Measurements from ENCODE around the gene ATP5PO.
A peak's percentile ranks its signal among the peaks of the same experiment; 100 is the strongest.

ATP5PO gene

GRCh38 chr21:33897098-33897497 lies 18.5 kb downstream of the ATP5PO start:
- H3K4me1 Mint-ChIP-seq = peaks cover 10% of the 10 kb centered on the region
- no peaks in the 10 kb centered on the region for H3K9me3 Mint-ChIP-seq
- H3K27me3 Mint-ChIP-seq = peaks cover 12% of the 10 kb centered on the region
- H3K36me3 Mint-ChIP-seq = peaks cover 16% of the 10 kb centered on the region
- ATAC-seq = no peak
- H3K27ac Mint-ChIP-seq = no peak overlapping the region
- H3K4me3 Mint-ChIP-seq = no peak overlapping the region

GRCh38 chr21:33896691-33897090 lies 18.9 kb downstream of the ATP5PO start:
- Mint-ChIP-seq H3K27ac (no peak overlapping the region), H3K4me3 (no peak overlapping the region), H3K36me3 (peaks cover 12% of the 10 kb centered on the region), H3K4me1 (peaks cover 10% of the 10 kb centered on the region), H3K27me3 (peaks cover 12% of the 10 kb centered on the region), H3K9me3 (no peaks in the 10 kb centered on the region)
- ATAC-seq = no peak

GRCh38 chr21:33895356-33895755 lies 20.2 kb downstream of the ATP5PO start:
- H3K4me3 Mint-ChIP-seq = no peak overlapping the region
- peaks cover 12% of the 10 kb centered on the region for H3K27me3 Mint-ChIP-seq
- peaks cover 6% of the 10 kb centered on the region for H3K36me3 Mint-ChIP-seq
- ATAC-seq = no peak
- no peak overlapping the region for H3K27ac Mint-ChIP-seq
- peaks cover 10% of the 10 kb centered on the region for H3K4me1 Mint-ChIP-seq
- H3K9me3 Mint-ChIP-seq = no peaks in the 10 kb centered on the region

GRCh38 chr21:33894736-33895288 lies 20.8 kb downstream of the ATP5PO start:
- Mint-ChIP-seq H3K4me3 (peak overlapping the region; percentile 35), H3K9me3 (no peaks in the 10 kb centered on the region), H3K36me3 (peaks cover 5% of the 10 kb centered on the region), H3K27me3 (peaks cover 12% of the 10 kb centered on the region), H3K27ac (no peak overlapping the region), H3K4me1 (peaks cover 10% of the 10 kb centered on the region)
- ATAC-seq = peak; percentile 72

GRCh38 chr21:33893917-33894316 lies 21.7 kb downstream of the ATP5PO start:
- H3K4me1 Mint-ChIP-seq = peaks cover 10% of the 10 kb centered on the region
- H3K27ac Mint-ChIP-seq = no peak overlapping the region
- H3K27me3 Mint-ChIP-seq = peaks cover 12% of the 10 kb centered on the region
- H3K4me3 Mint-ChIP-seq = no peak overlapping the region
- no peaks in the 10 kb centered on the region for H3K9me3 Mint-ChIP-seq
- ATAC-seq = no peak
- no peaks in the 10 kb centered on the region for H3K36me3 Mint-ChIP-seq

- H3K36me3 Mint-ChIP-seq = no peaks in the 10 kb centered on the region
- peaks cover 12% of the 10 kb centered on the region for H3K27me3 Mint-ChIP-seq
- no peak overlapping the region for H3K27ac Mint-ChIP-seq
- ATAC-seq = no peak
- H3K4me1 Mint-ChIP-seq = peaks cover 10% of the 10 kb centered on the region
- H3K4me3 Mint-ChIP-seq = no peak overlapping the region
- no peaks in the 10 kb centered on the region for H3K9me3 Mint-ChIP-seq
Observed at GRCh38 chr21:33892853-33893252, 22.8 kb downstream of the ATP5PO start.

- no peaks in the 10 kb centered on the region for H3K9me3 Mint-ChIP-seq
- peaks cover 8% of the 10 kb centered on the region for H3K4me1 Mint-ChIP-seq
- no peak overlapping the region for H3K4me3 Mint-ChIP-seq
- ATAC-seq = no peak
- H3K27me3 Mint-ChIP-seq = peaks cover 12% of the 10 kb centered on the region
- H3K27ac Mint-ChIP-seq = no peak overlapping the region
- H3K36me3 Mint-ChIP-seq = no peaks in the 10 kb centered on the region
Observed at GRCh38 chr21:33890187-33890586, 25.4 kb downstream of the ATP5PO start.

GRCh38 chr21:33886321-33886720 lies 29.3 kb downstream of the ATP5PO start:
- Mint-ChIP-seq H3K27me3 (peaks cover 10% of the 10 kb centered on the region), H3K9me3 (no peaks in the 10 kb centered on the region), H3K4me3 (no peak overlapping the region), H3K4me1 (no peaks in the 10 kb centered on the region), H3K27ac (no peak overlapping the region), H3K36me3 (no peaks in the 10 kb centered on the region)
- no peak for ATAC-seq

GRCh38 chr21:33885172-33885514 lies 30.5 kb downstream of the ATP5PO start:
- no peak overlapping the region for H3K4me3 Mint-ChIP-seq
- no peak for ATAC-seq
- H3K27me3 Mint-ChIP-seq = peaks cover 10% of the 10 kb centered on the region
- H3K27ac Mint-ChIP-seq = no peak overlapping the region
- no peaks in the 10 kb centered on the region for H3K36me3 Mint-ChIP-seq
- H3K9me3 Mint-ChIP-seq = no peaks in the 10 kb centered on the region
- no peaks in the 10 kb centered on the region for H3K4me1 Mint-ChIP-seq

- H3K27ac Mint-ChIP-seq = no peak overlapping the region
- H3K36me3 Mint-ChIP-seq = no peaks in the 10 kb centered on the region
- H3K4me3 Mint-ChIP-seq = no peak overlapping the region
- no peak for ATAC-seq
- H3K4me1 Mint-ChIP-seq = no peaks in the 10 kb centered on the region
- H3K27me3 Mint-ChIP-seq = peaks cover 10% of the 10 kb centered on the region
- H3K9me3 Mint-ChIP-seq = no peaks in the 10 kb centered on the region
Observed at GRCh38 chr21:33884376-33885171, 31.0 kb downstream of the ATP5PO start.

- Mint-ChIP-seq H3K9me3 (no peaks in the 10 kb centered on the region), H3K4me1 (no peaks in the 10 kb centered on the region), H3K4me3 (no peak overlapping the region), H3K27ac (no peak overlapping the region), H3K36me3 (no peaks in the 10 kb centered on the region), H3K27me3 (peaks cover 21% of the 10 kb centered on the region)
- ATAC-seq = no peak
Observed at GRCh38 chr21:33883118-33883517, 32.5 kb downstream of the ATP5PO start.

- Mint-ChIP-seq H3K4me1 (no peaks in the 10 kb centered on the region), H3K4me3 (no peak overlapping the region), H3K9me3 (no peaks in the 10 kb centered on the region), H3K36me3 (no peaks in the 10 kb centered on the region), H3K27ac (no peak overlapping the region), H3K27me3 (peaks cover 31% of the 10 kb centered on the region)
- no peak for ATAC-seq
Observed at GRCh38 chr21:33881689-33882440, 33.7 kb downstream of the ATP5PO start.

- no peaks in the 10 kb centered on the region for H3K9me3 Mint-ChIP-seq
- H3K27ac Mint-ChIP-seq = no peak overlapping the region
- H3K4me3 Mint-ChIP-seq = no peak overlapping the region
- no peak for ATAC-seq
- H3K27me3 Mint-ChIP-seq = peaks cover 41% of the 10 kb centered on the region
- no peaks in the 10 kb centered on the region for H3K4me1 Mint-ChIP-seq
- no peaks in the 10 kb centered on the region for H3K36me3 Mint-ChIP-seq
Observed at GRCh38 chr21:33880626-33881025, 35.0 kb downstream of the ATP5PO start.

- no peaks in the 10 kb centered on the region for H3K9me3 Mint-ChIP-seq
- H3K4me1 Mint-ChIP-seq = no peaks in the 10 kb centered on the region
- no peaks in the 10 kb centered on the region for H3K36me3 Mint-ChIP-seq
- no peak overlapping the region for H3K27ac Mint-ChIP-seq
- no peak overlapping the region for H3K4me3 Mint-ChIP-seq
- no peak for ATAC-seq
- peaks cover 38% of the 10 kb centered on the region for H3K27me3 Mint-ChIP-seq
Observed at GRCh38 chr21:33878824-33879223, 36.8 kb downstream of the ATP5PO start.

- no peaks in the 10 kb centered on the region for H3K9me3 Mint-ChIP-seq
- no peaks in the 10 kb centered on the region for H3K36me3 Mint-ChIP-seq
- H3K27me3 Mint-ChIP-seq = peaks cover 38% of the 10 kb centered on the region
- no peak for ATAC-seq
- no peak overlapping the region for H3K4me3 Mint-ChIP-seq
- no peak overlapping the region for H3K27ac Mint-ChIP-seq
- H3K4me1 Mint-ChIP-seq = no peaks in the 10 kb centered on the region
Observed at GRCh38 chr21:33875026-33875695, 40.4 kb downstream of the ATP5PO start.
